Suprapubic skin (tissue), 4 donors: Measurements from ENCODE around the gene SUN2. TPM values are rescaled to one million over a fixed set of nuclear protein-coding genes. Genes with fewer than 3 reads are reported as not detected.
"Not testable (repeated sequence)": the region's sequence is repeated elsewhere in the genome, so short reads cannot be mapped to it uniquely, and the experiment has no call there.

Experiments
- DNase-seq, 2 donors: peaks; one replicate each; pipeline ENCODE4 v3.0.0-alpha.2; 2019; ENCODE audit warnings: low spot score in 2 of 2
- H3K27ac ChIP-seq: fragments of 200-600 bp; sonication (generic); one replicate; pipeline ENCODE4 v1.5.1; 2019
- H3K27me3 ChIP-seq: fragments of 200-600 bp; sonication (generic); one replicate; pipeline ENCODE4 v1.5.1; 2019
- H3K36me3 ChIP-seq: fragments of 200-600 bp; sonication (generic); one replicate; pipeline ENCODE4 v1.5.1; 2019
- H3K4me1 ChIP-seq: fragments of 200-600 bp; sonication (generic); one replicate; pipeline ENCODE4 v1.5.1; 2019
- H3K4me3 ChIP-seq: fragments of 200-600 bp; sonication (generic); one replicate; pipeline ENCODE4 v1.5.1; 2019; ENCODE audit warnings: mild to moderate bottlenecking
- H3K9me3 ChIP-seq: fragments of 200-600 bp; sonication (generic); one replicate; pipeline ENCODE4 v1.5.1; 2019
- EP300 ChIP-seq: sonication (generic); formaldehyde crosslinking; IDR thresholded peaks from one replicate; pipeline ENCODE4 v1.6.1; 2017; ENCODE audit warnings: antibody characterized with exemption
- POLR2A ChIP-seq, 2 donors: fragments of 450-650 bp; IDR thresholded peaks; one replicate each; pipeline ENCODE4 v1.6.1; 2017; ENCODE audit warnings: antibody characterized with exemption in 2 of 2, mild to moderate bottlenecking in 2 of 2, moderate library complexity in 2 of 2
- POLR2AphosphoS5 ChIP-seq, 3 donors: sonication (generic); formaldehyde crosslinking; IDR thresholded peaks; one replicate each; pipeline ENCODE4 v1.6.1; 2017; ENCODE audit warnings: antibody characterized with exemption in 3 of 3
- WGBS: methylation state at CpG from one replicate; pipeline ENCODE4 v1.1.5; 2018; 5-methylcytosine and 5-hydroxymethylcytosine counted together
- total RNA-seq, 4 donors: library from RNA; depleted of rRNA; stranded (reverse); fragments of >200 nt; gene quantifications; one replicate each; pipeline ENCODE4 v1.1.0, GENCODE V29; 2016
- TF ChIP-seq, protein P1 (sequence below), 2 donors: fragments of 200-600 bp in 1 of 2; fragments of 450-650 bp in 1 of 2; sonication (generic) in 1 of 2; IDR thresholded peaks; one replicate each; pipeline ENCODE4 v1.5.1; 2016 to 2019; ENCODE audit warnings: antibody characterized with exemption in 2 of 2, mild to moderate bottlenecking in 1 of 2, moderate library complexity in 1 of 2

The SUN2 gene
- 100 to 1,000 TPM; 186 to 262 (median 232) TPM for total RNA-seq

GRCh38 chr22:38755911-38756532 lies at the start of gene SUN2:
TSS of gene SUN2 (minus strand) at chr22:38755998. CDS start at chr22:38752628, 3,370 bp downstream.
- peak within 1 kb of the TSS; percentile 78 for H3K4me3 ChIP-seq
- H3K27ac ChIP-seq, result peak within 1 kb of the TSS; percentile 99
- H3K27me3 ChIP-seq, result no peaks in the 10 kb centered on the region
- H3K9me3 ChIP-seq, result no peaks in the 10 kb centered on the region
- DNase-seq, result peak; percentile 97
- no peak for TF ChIP-seq EP300
- TF ChIP-seq POLR2AphosphoS5 (IDR thresholded peaks at IDR 0.05), result no peak
- TF ChIP-seq, protein P1, sequence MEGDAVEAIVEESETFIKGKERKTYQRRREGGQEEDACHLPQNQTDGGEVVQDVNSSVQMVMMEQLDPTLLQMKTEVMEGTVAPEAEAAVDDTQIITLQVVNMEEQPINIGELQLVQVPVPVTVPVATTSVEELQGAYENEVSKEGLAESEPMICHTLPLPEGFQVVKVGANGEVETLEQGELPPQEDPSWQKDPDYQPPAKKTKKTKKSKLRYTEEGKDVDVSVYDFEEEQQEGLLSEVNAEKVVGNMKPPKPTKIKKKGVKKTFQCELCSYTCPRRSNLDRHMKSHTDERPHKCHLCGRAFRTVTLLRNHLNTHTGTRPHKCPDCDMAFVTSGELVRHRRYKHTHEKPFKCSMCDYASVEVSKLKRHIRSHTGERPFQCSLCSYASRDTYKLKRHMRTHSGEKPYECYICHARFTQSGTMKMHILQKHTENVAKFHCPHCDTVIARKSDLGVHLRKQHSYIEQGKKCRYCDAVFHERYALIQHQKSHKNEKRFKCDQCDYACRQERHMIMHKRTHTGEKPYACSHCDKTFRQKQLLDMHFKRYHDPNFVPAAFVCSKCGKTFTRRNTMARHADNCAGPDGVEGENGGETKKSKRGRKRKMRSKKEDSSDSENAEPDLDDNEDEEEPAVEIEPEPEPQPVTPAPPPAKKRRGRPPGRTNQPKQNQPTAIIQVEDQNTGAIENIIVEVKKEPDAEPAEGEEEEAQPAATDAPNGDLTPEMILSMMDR (IDR thresholded peaks at IDR 0.05), result no peak
- peak in 1 of 2 donors; percentile 6 for TF ChIP-seq POLR2A (IDR thresholded peaks at IDR 0.05)
- peaks cover 17% of the 10 kb centered on the region for H3K36me3 ChIP-seq
- peaks cover 53% of the 10 kb centered on the region for H3K4me1 ChIP-seq
- WGBS, result 0% methylated on average over 37 of the region's 68 CpGs

GRCh38 chr22:38805041-38805593 lies 49.3 kb upstream of the SUN2 start:
- H3K27me3 ChIP-seq, H3K9me3 ChIP-seq, H3K36me3 ChIP-seq, H3K27ac ChIP-seq, H3K4me3 ChIP-seq, H3K4me1 ChIP-seq, DNase-seq: not testable (repeated sequence)
- 75% methylated on average over 8 of the region's 8 CpGs for WGBS

GRCh38 chr22:38802671-38803121 lies 46.9 kb upstream of the SUN2 start:
- WGBS, result 3% methylated on average over 5 of the region's 10 CpGs
- peak in 1 of 2 donors; percentile 73 for DNase-seq
- no peaks in the 10 kb centered on the region for H3K36me3 ChIP-seq
- H3K27me3 ChIP-seq, result peaks cover 6% of the 10 kb centered on the region
- no peak overlapping the region for H3K4me3 ChIP-seq
- peak in 1 of 3 donors; percentile 37 for TF ChIP-seq POLR2AphosphoS5 (IDR thresholded peaks at IDR 0.05)
- no peak for TF ChIP-seq EP300
- H3K4me1 ChIP-seq, result peaks cover 6% of the 10 kb centered on the region
- no peaks in the 10 kb centered on the region for H3K9me3 ChIP-seq
- H3K27ac ChIP-seq, result no peak overlapping the region

- TF ChIP-seq, protein P1 (IDR thresholded peaks at IDR 0.05), result no peak
- no peak for TF ChIP-seq POLR2AphosphoS5 (IDR thresholded peaks at IDR 0.05)
- no peak for TF ChIP-seq EP300
- TF ChIP-seq POLR2A (IDR thresholded peaks at IDR 0.05), result no peak
- peaks cover 6% of the 10 kb centered on the region for H3K4me1 ChIP-seq
- peaks cover 6% of the 10 kb centered on the region for H3K27me3 ChIP-seq
- 50% methylated on average over 6 of the region's 6 CpGs for WGBS
- no peaks in the 10 kb centered on the region for H3K9me3 ChIP-seq
- no peak overlapping the region for H3K4me3 ChIP-seq
- H3K36me3 ChIP-seq, result no peaks in the 10 kb centered on the region
- no peak for DNase-seq
- no peak overlapping the region for H3K27ac ChIP-seq
These were observed 43.6 kb upstream of the SUN2 start for GRCh38 chr22:38799265-38800002.

DNA sequence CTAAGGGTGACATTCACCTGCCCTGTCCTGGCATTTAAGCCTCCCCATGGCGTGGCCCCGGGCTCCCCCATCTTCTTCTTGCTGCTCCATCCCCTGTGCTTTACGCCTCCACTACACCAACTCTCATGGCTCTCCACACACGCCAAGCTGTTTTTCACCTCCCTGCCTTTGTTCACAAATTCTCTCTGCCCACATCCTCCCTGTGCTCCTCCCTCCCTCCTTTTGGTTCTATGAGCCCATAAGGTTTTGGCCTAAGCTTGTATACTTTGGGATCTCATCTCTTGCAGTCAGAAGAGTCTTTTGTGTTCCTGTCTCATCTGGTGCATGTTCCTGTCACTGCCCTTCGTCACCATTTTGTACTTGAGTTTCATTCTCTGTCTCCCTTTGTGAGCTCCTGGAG lies 42.7 kb upstream of the SUN2 start:
- Histone ChIP-seq H3K27ac (no peak overlapping the region), H3K4me3 (no peak overlapping the region), H3K9me3 (no peaks in the 10 kb centered on the region), H3K27me3 (peaks cover 6% of the 10 kb centered on the region), H3K36me3 (no peaks in the 10 kb centered on the region), H3K4me1 (peaks cover 6% of the 10 kb centered on the region)
- 81% methylated on average over 5 of the region's 5 CpGs for WGBS
- no peak for DNase-seq
- no peak for TF ChIP-seq EP300
- no peak for TF ChIP-seq POLR2AphosphoS5 (IDR thresholded peaks at IDR 0.05)
- TF ChIP-seq, protein P1 (IDR thresholded peaks at IDR 0.05), result no peak
- TF ChIP-seq POLR2A (IDR thresholded peaks at IDR 0.05), result no peak

- TF ChIP-seq, protein P1 (IDR thresholded peaks at IDR 0.05), result no peak
- TF ChIP-seq EP300 (no peak), POLR2AphosphoS5 (IDR thresholded peaks at IDR 0.05) (no peak), POLR2A (IDR thresholded peaks at IDR 0.05) (no peak)
- Histone ChIP-seq H3K27ac (no peak overlapping the region), H3K4me3 (no peak overlapping the region), H3K36me3 (no peaks in the 10 kb centered on the region), H3K27me3 (peaks cover 6% of the 10 kb centered on the region), H3K4me1 (peaks cover 7% of the 10 kb centered on the region), H3K9me3 (no peaks in the 10 kb centered on the region)
- 80% methylated on average over 12 of the region's 12 CpGs for WGBS
- DNase-seq, result no peak
These were observed 40.6 kb upstream of the SUN2 start for GRCh38 chr22:38796262-38796957.
